PC-9 (cell line): Measurements from ENCODE around the gene PRMT1. TPM values are rescaled to one million over a fixed set of nuclear protein-coding genes. Genes with fewer than 3 reads are reported as not detected.

Experiments used
- BruUV-seq: library from RNA; stranded (reverse); fragments of 400-500 nt; replicated peaks from 2 replicates; lab custom pipeline; 2021; lab: Mats Ljungman, UMichigan
- CTCF ChIA-PET: fragments of 300-600 bp; sonication (Branson Sonifier 250); formaldehyde crosslinking; loops from one replicate; lab custom pipeline; 2022; ENCODE audit warnings: antibody characterized with exemption; lab: Charles Lee
- POLR2A ChIA-PET: fragments of 300-600 bp; sonication (Branson Sonifier 250); formaldehyde crosslinking; loops from one replicate; lab custom pipeline; 2022; ENCODE audit warnings: antibody characterized with exemption; ENCODE audit not compliant: unreplicated experiment; lab: Charles Lee
- DNase-seq, 2 experiments: peaks; one replicate each; pipeline versions ENCODE4 v3.0.0 to v3.0.0-alpha.2; 2015 to 2022; ENCODE audit warnings: mixed read lengths in 1 of 2
- H2AFZ ChIP-seq: fragments of 200-600 bp; sonication (generic); 2 replicates; pipeline ENCODE4 v1.8.1; 2017; ENCODE audit warnings: antibody characterized with exemption
- H3F3A ChIP-seq: fragments of 200-600 bp; sonication (generic); 2 replicates; pipeline ENCODE4 v1.8.1; 2017; ENCODE audit warnings: antibody characterized with exemption, mild to moderate bottlenecking, low read depth; ENCODE audit not compliant: insufficient read depth
- H3K27ac ChIP-seq: fragments of 200-600 bp; sonication (generic); 2 replicates; pipeline ENCODE4 v1.6.1; 2016; ENCODE audit warnings: mixed run types
- H3K27me3 ChIP-seq: fragments of 200-600 bp; sonication (generic); 2 replicates; pipeline ENCODE4 v1.6.1; 2016; ENCODE audit warnings: low read depth, mixed run types; ENCODE audit not compliant: insufficient read depth
- H3K36me3 ChIP-seq: fragments of 200-600 bp; sonication (generic); 2 replicates; pipeline ENCODE4 v1.6.1; 2016; ENCODE audit warnings: low read depth, mixed run types
- H3K4me1 ChIP-seq: fragments of 200-600 bp; sonication (generic); replicated peaks from 2 replicates; pipeline ENCODE4 v1.6.1; 2016; ENCODE audit warnings: mixed run types; ENCODE audit not compliant: insufficient read depth
- H3K4me2 ChIP-seq: fragments of 200-600 bp; sonication (generic); 2 replicates; pipeline ENCODE4 v1.6.1; 2017; ENCODE audit warnings: mixed run types
- H3K4me3 ChIP-seq: fragments of 200-600 bp; sonication (generic); 2 replicates; pipeline ENCODE4 v1.6.1; 2016; ENCODE audit warnings: mixed run types
- H3K79me2 ChIP-seq: fragments of 200-600 bp; sonication (generic); 2 replicates; pipeline ENCODE4 v1.6.1; 2017; ENCODE audit warnings: low read depth, mixed run types
- H3K9me2 ChIP-seq: fragments of 200-600 bp; sonication (generic); 2 replicates; pipeline ENCODE4 v1.8.1; 2017; ENCODE audit warnings: mild to moderate bottlenecking; ENCODE audit not compliant: insufficient read depth
- H3K9me3 ChIP-seq: fragments of 200-600 bp; sonication (generic); 2 replicates; pipeline ENCODE4 v1.8.1; 2016; ENCODE audit warnings: low read depth; ENCODE audit not compliant: insufficient read depth
- H4K20me1 ChIP-seq: fragments of 200-600 bp; sonication (generic); 2 replicates; pipeline ENCODE4 v1.8.1; 2017; ENCODE audit not compliant: insufficient read depth
- EZH2 ChIP-seq: fragments of 200-600 bp; sonication (generic); IDR thresholded peaks from 2 replicates; pipeline ENCODE4 v1.8.0; 2017; ENCODE audit warnings: antibody characterized with exemption, low read depth
- intact Hi-C: fragments of 100-400 bp; cut with micrococcal nuclease; formaldehyde crosslinking; loops from one replicate; pipeline ENCODE4 v1.10.0; 2022; ENCODE audit not compliant: unreplicated experiment
- total RNA-seq: library from RNA; stranded (reverse); gene quantifications from 2 replicates; pipeline ENCODE4 v1.2.3, GENCODE V29; 2021
- TF ChIP-seq, protein P1 (sequence below): fragments of 200-600 bp; sonication (generic); conservative IDR thresholded peaks from 2 replicates; pipeline ENCODE4 v1.6.1; 2017; ENCODE audit warnings: mixed run types, antibody characterized with exemption, mild to moderate bottlenecking, moderate library complexity

PRMT1 gene
- total RNA-seq, 1 experiment from 2014 or later: 261 TPM

DNA sequence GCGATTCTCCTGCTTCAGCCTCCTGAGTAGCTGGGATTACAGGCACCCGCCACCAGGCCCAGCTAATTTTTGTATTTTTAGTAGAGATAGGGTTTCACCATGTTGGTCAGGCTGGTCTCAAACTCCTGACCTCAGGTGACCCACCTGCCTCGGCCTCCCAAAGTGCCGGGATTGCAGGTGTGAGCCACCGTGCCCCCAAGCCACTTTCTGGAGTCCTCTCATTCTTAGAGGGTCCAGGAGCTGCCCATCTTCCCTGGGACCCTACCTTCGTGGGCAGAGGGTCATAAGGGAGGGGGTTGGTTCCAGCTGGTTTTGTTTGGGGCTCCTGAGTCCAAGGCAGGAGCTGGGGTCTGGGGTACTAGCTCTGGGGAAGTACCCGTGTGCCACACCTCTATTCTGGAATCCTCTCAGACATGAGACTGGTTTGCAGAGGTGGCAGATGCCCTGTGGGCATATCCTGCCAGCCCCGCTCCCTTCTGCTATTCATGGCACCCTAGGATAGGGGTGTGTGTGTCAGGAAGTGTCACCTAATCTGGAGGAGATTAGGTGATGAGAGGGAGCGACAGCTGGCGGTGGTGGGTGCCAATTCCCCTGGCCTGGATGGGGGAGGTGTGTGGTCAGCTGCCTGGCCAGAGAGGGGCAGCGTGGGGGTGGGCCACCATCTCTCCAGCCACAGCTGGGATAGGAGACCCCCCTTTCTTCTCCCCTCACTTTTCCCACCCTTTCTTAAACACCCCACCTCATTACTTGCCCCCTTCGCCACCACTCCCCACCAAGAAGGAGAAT, 2.1 kb downstream of the PRMT1 start:
- intact Hi-C loops: loop anchor here (1.0 to 5.0 kb wide), 4 partner anchors 88 to 287 kb away; partner anchors contain the start of gene AP2A1
- peak overlapping the region; percentile 99 for H3K4me3 ChIP-seq

DNA sequence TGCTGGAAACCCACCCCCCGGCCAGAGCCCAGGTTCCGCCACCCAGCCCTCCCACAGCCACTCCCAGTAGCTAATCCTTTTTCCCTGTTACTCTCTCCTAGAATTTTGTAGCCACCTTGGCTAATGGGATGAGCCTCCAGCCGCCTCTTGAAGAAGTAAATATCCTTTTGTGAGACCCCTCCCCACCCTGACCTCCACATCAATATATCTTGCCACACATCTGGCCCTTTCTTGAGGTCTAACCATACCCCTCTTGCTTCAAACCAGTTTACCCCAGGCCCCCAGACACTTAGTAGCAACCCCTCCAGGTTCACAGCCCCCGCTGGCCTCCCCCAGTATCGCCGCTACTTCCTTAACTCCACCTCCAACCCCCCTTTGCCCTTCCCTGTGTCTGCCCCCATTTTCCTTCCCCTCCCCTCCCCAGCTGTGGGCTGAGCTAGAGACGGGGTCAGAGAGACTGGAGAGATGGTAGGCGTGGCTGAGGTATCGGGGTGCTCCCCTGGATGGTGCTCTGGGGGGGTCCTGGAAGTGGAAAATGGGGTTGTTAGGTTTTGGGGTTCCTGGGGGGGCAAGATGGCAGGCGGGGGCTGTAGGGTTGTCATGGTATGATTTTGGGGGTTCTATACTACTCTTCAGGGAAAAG, 2.8 kb downstream of the PRMT1 start:
- Histone ChIP-seq H4K20me1 (peaks cover 72% of the 10 kb centered on the region), H3K4me3 (no peak overlapping the region), H2AFZ (no peak overlapping the region), H3K4me1 (peaks cover 21% of the 10 kb centered on the region), H3K9me2 (no peaks in the 10 kb centered on the region), H3K27ac (no peak overlapping the region), H3K9me3 (no peaks in the 10 kb centered on the region), H3F3A (peaks cover 65% of the 10 kb centered on the region), H3K79me2 (peaks cover 69% of the 10 kb centered on the region), H3K36me3 (peaks cover 34% of the 10 kb centered on the region), H3K4me2 (peak overlapping the region; percentile 97; the same call in 1 of the 2 replicates), H3K27me3 (no peaks in the 10 kb centered on the region)
- CTCF ChIA-PET: interaction anchor here (0.6 kb wide), 2 partner anchors 64 to 177 kb away, joined by 10 to 17 read pairs; no protein-coding TSS in a partner anchor
- BruUV-seq: no TSS peak
- TF ChIP-seq, protein P1, sequence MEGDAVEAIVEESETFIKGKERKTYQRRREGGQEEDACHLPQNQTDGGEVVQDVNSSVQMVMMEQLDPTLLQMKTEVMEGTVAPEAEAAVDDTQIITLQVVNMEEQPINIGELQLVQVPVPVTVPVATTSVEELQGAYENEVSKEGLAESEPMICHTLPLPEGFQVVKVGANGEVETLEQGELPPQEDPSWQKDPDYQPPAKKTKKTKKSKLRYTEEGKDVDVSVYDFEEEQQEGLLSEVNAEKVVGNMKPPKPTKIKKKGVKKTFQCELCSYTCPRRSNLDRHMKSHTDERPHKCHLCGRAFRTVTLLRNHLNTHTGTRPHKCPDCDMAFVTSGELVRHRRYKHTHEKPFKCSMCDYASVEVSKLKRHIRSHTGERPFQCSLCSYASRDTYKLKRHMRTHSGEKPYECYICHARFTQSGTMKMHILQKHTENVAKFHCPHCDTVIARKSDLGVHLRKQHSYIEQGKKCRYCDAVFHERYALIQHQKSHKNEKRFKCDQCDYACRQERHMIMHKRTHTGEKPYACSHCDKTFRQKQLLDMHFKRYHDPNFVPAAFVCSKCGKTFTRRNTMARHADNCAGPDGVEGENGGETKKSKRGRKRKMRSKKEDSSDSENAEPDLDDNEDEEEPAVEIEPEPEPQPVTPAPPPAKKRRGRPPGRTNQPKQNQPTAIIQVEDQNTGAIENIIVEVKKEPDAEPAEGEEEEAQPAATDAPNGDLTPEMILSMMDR: no peak
- TF ChIP-seq EZH2: no peak
- DNase-seq: no peak
- POLR2A ChIA-PET: interaction anchor here (0.6 kb wide), 1 partner anchor 223 kb away, joined by 3 read pairs; no protein-coding TSS in a partner anchor
- intact Hi-C loops: loop anchor here (5.0 kb wide), 2 partner anchors 87 to 288 kb away; partner anchors contain the start of gene AP2A1

More for the DNA sequence above, 2.1 kb downstream of the PRMT1 start:
- Histone ChIP-seq H3K4me1 (peaks cover 21% of the 10 kb centered on the region), H3K4me2 (peak overlapping the region; percentile 97), H3K36me3 (peaks cover 29% of the 10 kb centered on the region), H3K9me2 (no peaks in the 10 kb centered on the region), H3K27ac (no peak overlapping the region), H3F3A (peaks cover 65% of the 10 kb centered on the region), H3K9me3 (no peaks in the 10 kb centered on the region), H4K20me1 (peaks cover 65% of the 10 kb centered on the region), H3K27me3 (no peaks in the 10 kb centered on the region), H3K79me2 (peaks cover 68% of the 10 kb centered on the region), H2AFZ (no peak overlapping the region)
- POLR2A ChIA-PET: interaction anchor here (0.6 to 0.7 kb wide), 2 partner anchors 223 to 275 kb away, joined by 3 read pairs; no protein-coding TSS in a partner anchor
- CTCF ChIA-PET: interaction anchor here (0.6 to 0.7 kb wide), 4 partner anchors 21 to 188 kb away, joined by 7 to 17 read pairs (median 8); partner anchors contain the start of gene PNKP
- TF ChIP-seq EZH2: no peak
- TF ChIP-seq, protein P1: 0 out of 2 replicates have a peak, but pooled peaks have one; percentile 9
- peak in 1 of 2 experiments; percentile 55 for DNase-seq
- no TSS peak for BruUV-seq
